Ishikawa (cell line): ENCODE measurements around the gene ADAMTS12.

Experiments
- EP300 ChIP-seq: IDR thresholded peaks from 2 replicates; pipeline ENCODE4 v1.6.1; 2012; ENCODE audit warnings: borderline replicate concordance
- FOXM1 ChIP-seq: IDR thresholded peaks from 2 replicates; pipeline ENCODE4 v1.6.1; 2012; ENCODE audit warnings: low read depth, borderline replicate concordance
- MAX ChIP-seq: IDR thresholded peaks from 2 replicates; pipeline ENCODE4 v1.6.1; 2012
- NFIC ChIP-seq: IDR thresholded peaks from 2 replicates; pipeline ENCODE4 v1.6.1; 2012
- RAD21 ChIP-seq: IDR thresholded peaks from 2 replicates; pipeline ENCODE4 v1.6.1; 2012; ENCODE audit warnings: low read depth
- REST ChIP-seq: IDR thresholded peaks from 2 replicates; pipeline ENCODE4 v1.6.1; 2012; ENCODE audit warnings: low read depth, mild to moderate bottlenecking
- TAF1 ChIP-seq: IDR thresholded peaks from 2 replicates; pipeline ENCODE4 v1.6.1; 2012; ENCODE audit warnings: low read depth, mild to moderate bottlenecking
- TCF12 ChIP-seq: IDR thresholded peaks from 2 replicates; pipeline ENCODE4 v1.6.1; 2012; ENCODE audit warnings: low read depth
- ZBTB7A ChIP-seq: IDR thresholded peaks from 2 replicates; pipeline ENCODE4 v1.6.1; 2012; ENCODE audit warnings: low read depth

DNA sequence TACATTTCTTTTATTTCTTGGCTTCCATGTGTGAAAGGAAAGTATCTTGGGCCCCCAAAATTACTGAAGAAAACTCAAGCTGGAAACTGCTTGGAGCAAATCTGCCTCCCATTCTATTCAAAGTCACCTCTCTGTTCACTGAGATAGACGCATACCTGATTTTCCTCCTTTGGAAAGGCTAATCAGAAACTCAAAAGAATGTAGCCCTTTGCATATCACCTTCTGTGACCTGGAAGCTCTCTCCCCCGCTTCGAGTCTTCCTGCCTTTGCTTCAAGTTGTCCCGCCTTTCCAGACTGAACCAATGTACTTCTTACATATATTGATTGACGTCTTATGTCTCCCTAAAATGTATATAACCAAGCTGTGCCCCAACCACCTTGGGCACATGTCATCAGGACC is 39.3 kb upstream of the ADAMTS12 start:
- TF ChIP-seq TCF12 (no peak), FOXM1 (no peak), REST (no peak), TAF1 (no peak), RAD21 (no peak), NFIC (no peak), MAX (no peak), EP300 (no peak), ZBTB7A (no peak)
